Ovary (tissue), 9 donors: Measurements from ENCODE around the gene LDLRAD4. TPM values are rescaled to one million over a fixed set of nuclear protein-coding genes. Genes with fewer than 3 reads are reported as not detected.

Experiments
- DNase-seq, 5 donors: peaks; one replicate each; pipeline ENCODE4 v3.0.0-alpha.2; 2019 to 2020
- H3K27ac ChIP-seq, 2 donors: fragments of 200-600 bp; one replicate each; pipeline versions ENCODE4 v1.5.1 to v1.8.0; 2019 to 2022
- H3K27me3 ChIP-seq: fragments of 200-600 bp; one replicate; pipeline ENCODE4 v1.8.0; 2022
- H3K36me3 ChIP-seq: fragments of 200-600 bp; sonication (generic); one replicate; pipeline ENCODE4 v1.5.1; 2019
- H3K4me1 ChIP-seq: one replicate; pipeline ENCODE4 v1.8.1; 2013; ENCODE audit warnings: mild to moderate bottlenecking, moderate library complexity; ENCODE audit not compliant: insufficient read depth
- H3K4me3 ChIP-seq: fragments of 200-600 bp; sonication (generic); one replicate; pipeline ENCODE4 v1.5.1; 2017
- H3K9me3 ChIP-seq, 2 donors: fragments of 200-600 bp in 1 of 2; sonication (generic) in 1 of 2; one replicate each; pipeline versions ENCODE4 v1.5.1 to v1.8.1; 2013 to 2019; ENCODE audit warnings: mild to moderate bottlenecking in 1 of 2, moderate library complexity in 1 of 2
- EP300 ChIP-seq: sonication (generic); formaldehyde crosslinking; IDR thresholded peaks from one replicate; pipeline ENCODE4 v1.6.1; 2017; ENCODE audit warnings: antibody characterized with exemption
- POLR2A ChIP-seq: fragments of 450-650 bp; IDR thresholded peaks from one replicate; pipeline ENCODE4 v1.6.1; 2017; ENCODE audit warnings: antibody characterized with exemption, mild to moderate bottlenecking, moderate library complexity
- WGBS, 3 donors: extraction: QIAGEN DNeasy Blood & Tissue Kit in 1 of 3; methylation state at CpG; one replicate each; pipeline versions ENCODE4 v1.1.5 to v1.1.7; 2013 to 2017; 5-methylcytosine and 5-hydroxymethylcytosine counted together
- intact Hi-C, 4 donors: fragments of 100-400 bp; cut with DNase I; formaldehyde crosslinking; loops; one replicate each; pipeline versions ENCODE4 v1.11.0 to v1.15.1; 2022 to 2023
- polyA plus RNA-seq, 2 donors: library from polyadenylated mRNA; stranded (reverse); fragments of 200-250 nt in 1 of 2; fragments of 350-450 nt in 1 of 2; fragmentation: Illumina TruSeq in 1 of 2; extraction: RNeasy Lipid Tissue Mini Kit (QIAGEN cat#74804) in 1 of 2; gene quantifications; one replicate each; pipeline ENCODE4 v1.2.3, GENCODE V29; 2013 to 2014
- total RNA-seq, 7 donors: library from RNA; depleted of rRNA in 2 of 7; stranded (reverse); fragments of >200 nt in 2 of 7; fragmentation: NEBNext Ultra II Directional in 3 of 7; extraction: Animal tissue kit (Norgen Biotek cat#: 25700) in 3 of 7; gene quantifications; one replicate each; pipeline versions ENCODE4 v1.1.0 to v1.2.4, GENCODE V29; 2016 to 2023
- TF ChIP-seq, protein P1 (sequence below), 3 donors: fragments of 450-650 bp in 2 of 3; fragments of 200-600 bp in 1 of 3; IDR thresholded peaks; one replicate each; pipeline versions ENCODE4 v1.5.1 to v1.8.0; 2016 to 2022; ENCODE audit warnings: antibody characterized with exemption in 3 of 3, mild to moderate bottlenecking in 1 of 3
- donor health status: DM: no; HTN: no; CAD: no; lungs with moderate emphysema.
- donor health status: DM: no; HTN: no; CAD: no.
- donor health status: Bipolar disorder and iron deficiency.
- donor health status: DM: yes; HTN: yes; CAD: no.
- donor health status: DM: no; HTN: no; CAD: no.
- donor health status: DM: yes; HTN: yes; CAD: no.

The LDLRAD4 gene
- total and polyA plus RNA-seq, 9 donors, result 2.3 to 31.6 (median 8.3) TPM

DNA sequence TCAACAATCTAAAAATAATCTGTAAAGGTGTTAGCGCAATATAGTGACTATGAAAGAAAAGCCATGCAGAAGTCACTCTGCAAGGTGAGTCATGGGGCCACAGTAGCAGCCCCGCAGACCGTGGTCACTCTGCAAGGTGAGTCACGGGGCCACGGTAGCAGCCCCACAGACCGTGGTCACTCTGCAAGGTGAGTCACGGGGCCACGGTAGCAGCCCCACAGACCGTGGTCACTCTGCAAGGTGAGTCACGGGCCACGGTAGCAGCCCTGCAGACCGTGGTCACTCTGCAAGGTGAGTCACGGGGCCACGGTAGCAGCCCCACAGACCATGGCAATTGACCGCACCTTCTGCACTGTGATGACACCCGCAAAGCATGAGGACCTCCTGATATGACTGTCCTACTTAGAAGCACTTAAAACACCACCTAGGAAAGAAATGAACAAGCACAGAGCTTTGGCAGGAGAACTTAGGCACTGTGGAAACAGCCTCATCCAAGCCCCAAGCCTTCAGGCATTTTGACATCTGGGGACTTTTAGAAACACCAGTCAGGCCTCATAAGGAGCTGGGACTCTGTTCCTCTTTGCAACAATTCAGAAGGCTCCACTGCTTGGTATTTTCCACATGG lies 70.1 kb downstream of the LDLRAD4 start:
- intact Hi-C loops, result no loop called here
- no peaks in the 10 kb centered on the region for H3K4me1 ChIP-seq
- WGBS, 3 donors, result 85 to 91% (median 90%) methylated on average over 16 of the region's 16 CpGs
- H3K27me3 ChIP-seq, result no peaks in the 10 kb centered on the region
- no peaks in the 10 kb centered on the region for H3K9me3 ChIP-seq
- H3K36me3 ChIP-seq, result no peaks in the 10 kb centered on the region
- TF ChIP-seq, protein P1, sequence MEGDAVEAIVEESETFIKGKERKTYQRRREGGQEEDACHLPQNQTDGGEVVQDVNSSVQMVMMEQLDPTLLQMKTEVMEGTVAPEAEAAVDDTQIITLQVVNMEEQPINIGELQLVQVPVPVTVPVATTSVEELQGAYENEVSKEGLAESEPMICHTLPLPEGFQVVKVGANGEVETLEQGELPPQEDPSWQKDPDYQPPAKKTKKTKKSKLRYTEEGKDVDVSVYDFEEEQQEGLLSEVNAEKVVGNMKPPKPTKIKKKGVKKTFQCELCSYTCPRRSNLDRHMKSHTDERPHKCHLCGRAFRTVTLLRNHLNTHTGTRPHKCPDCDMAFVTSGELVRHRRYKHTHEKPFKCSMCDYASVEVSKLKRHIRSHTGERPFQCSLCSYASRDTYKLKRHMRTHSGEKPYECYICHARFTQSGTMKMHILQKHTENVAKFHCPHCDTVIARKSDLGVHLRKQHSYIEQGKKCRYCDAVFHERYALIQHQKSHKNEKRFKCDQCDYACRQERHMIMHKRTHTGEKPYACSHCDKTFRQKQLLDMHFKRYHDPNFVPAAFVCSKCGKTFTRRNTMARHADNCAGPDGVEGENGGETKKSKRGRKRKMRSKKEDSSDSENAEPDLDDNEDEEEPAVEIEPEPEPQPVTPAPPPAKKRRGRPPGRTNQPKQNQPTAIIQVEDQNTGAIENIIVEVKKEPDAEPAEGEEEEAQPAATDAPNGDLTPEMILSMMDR (IDR thresholded peaks at IDR 0.05), result no peak
- TF ChIP-seq POLR2A (no peak), EP300 (no peak)
- no peak overlapping the region for H3K27ac ChIP-seq
- no peak overlapping the region for H3K4me3 ChIP-seq
- no peak for DNase-seq

GRCh38 chr18:13289481-13290205 lies 71.1 kb downstream of the LDLRAD4 start:
- H3K36me3 ChIP-seq, result no peaks in the 10 kb centered on the region
- no peaks in the 10 kb centered on the region for H3K9me3 ChIP-seq
- H3K4me3 ChIP-seq, result no peak overlapping the region
- TF ChIP-seq POLR2A (no peak), EP300 (no peak)
- TF ChIP-seq, protein P1 (IDR thresholded peaks at IDR 0.05), result no peak
- intact Hi-C loops, result no loop called here
- H3K27ac ChIP-seq, result no peak overlapping the region
- H3K27me3 ChIP-seq, result no peaks in the 10 kb centered on the region
- 49 to 59% (median 57%) methylated on average over 8 of the region's 8 CpGs for WGBS, 3 donors
- DNase-seq, result no peak
- no peaks in the 10 kb centered on the region for H3K4me1 ChIP-seq

DNA sequence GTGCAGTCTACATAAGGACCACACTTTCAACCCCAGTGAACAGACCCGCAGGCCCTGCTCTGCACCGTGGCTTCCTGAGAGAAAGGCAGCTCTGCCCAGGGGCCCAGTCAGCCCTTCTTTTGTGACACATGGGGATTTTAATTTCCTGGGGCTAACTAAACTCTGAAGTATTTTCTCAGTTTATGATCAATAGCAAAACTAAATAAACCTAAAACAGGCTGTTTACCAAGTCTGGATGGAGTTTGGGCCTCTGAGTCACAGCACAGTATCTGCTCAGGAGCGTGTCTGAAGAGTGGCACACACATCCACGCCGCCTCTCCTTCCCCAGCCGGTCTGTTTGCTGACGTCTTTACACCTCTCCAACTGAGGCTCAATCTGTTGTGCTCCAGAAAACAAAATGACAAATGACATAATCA lies 72.3 kb downstream of the LDLRAD4 start:
- no peak overlapping the region for H3K27ac ChIP-seq
- H3K4me1 ChIP-seq, result no peaks in the 10 kb centered on the region
- no peaks in the 10 kb centered on the region for H3K9me3 ChIP-seq
- no peaks in the 10 kb centered on the region for H3K27me3 ChIP-seq
- no peaks in the 10 kb centered on the region for H3K36me3 ChIP-seq
- no peak for DNase-seq
- intact Hi-C loops, result no loop called here
- 92 to 94% (median 93%) methylated on average over 7 of the region's 7 CpGs for WGBS, 3 donors
- TF ChIP-seq EP300, result no peak
- H3K4me3 ChIP-seq, result no peak overlapping the region

DNA sequence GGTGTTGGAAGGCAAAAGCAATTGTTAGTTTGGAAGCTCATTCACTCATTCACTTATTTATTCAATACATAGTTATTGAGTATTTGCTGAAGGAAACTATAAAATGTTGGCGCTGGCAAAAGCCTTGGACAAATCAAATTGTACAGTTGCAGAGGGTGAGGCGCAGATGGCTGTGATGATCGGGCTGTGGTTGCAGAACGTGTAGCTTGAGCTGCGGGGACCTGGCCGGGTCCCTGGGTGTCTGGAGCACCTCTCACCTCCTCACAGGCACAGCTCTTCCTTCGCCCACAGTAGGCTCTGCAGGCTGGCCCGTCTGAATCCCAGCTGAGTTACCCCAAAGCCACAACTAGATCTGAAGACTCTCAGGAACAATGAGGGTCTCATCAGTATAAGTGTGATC lies 72.7 kb downstream of the LDLRAD4 start:
- no peak for DNase-seq
- intact Hi-C loops, result no loop called here
- no peak overlapping the region for H3K27ac ChIP-seq
- H3K36me3 ChIP-seq, result no peaks in the 10 kb centered on the region
- TF ChIP-seq, protein P1 (IDR thresholded peaks at IDR 0.05), result no peak
- TF ChIP-seq EP300 (no peak), POLR2A (no peak)
- H3K9me3 ChIP-seq, result no peaks in the 10 kb centered on the region
- no peaks in the 10 kb centered on the region for H3K27me3 ChIP-seq
- H3K4me3 ChIP-seq, result no peak overlapping the region
- 95% methylated on average over 8 of the region's 8 CpGs for WGBS, 3 donors
- no peaks in the 10 kb centered on the region for H3K4me1 ChIP-seq

GRCh38 chr18:13291745-13292447 lies 73.3 kb downstream of the LDLRAD4 start:
- intact Hi-C loops, result no loop called here
- DNase-seq, result no peak
- no peaks in the 10 kb centered on the region for H3K9me3 ChIP-seq
- no peak overlapping the region for H3K4me3 ChIP-seq
- no peaks in the 10 kb centered on the region for H3K27me3 ChIP-seq
- no peaks in the 10 kb centered on the region for H3K36me3 ChIP-seq
- H3K27ac ChIP-seq, result no peak overlapping the region
- no peaks in the 10 kb centered on the region for H3K4me1 ChIP-seq
- no peak for TF ChIP-seq POLR2A
- no peak for TF ChIP-seq EP300
- TF ChIP-seq, protein P1 (IDR thresholded peaks at IDR 0.05), result no peak
- 74 to 75% (median 75%) methylated on average over 7 of the region's 7 CpGs for WGBS, 3 donors
